Fibroblast of villous mesenchyme (primary cell): ENCODE data around the gene SNX30. TPM values are rescaled to one million over a fixed set of nuclear protein-coding genes. Genes with fewer than 3 reads are reported as not detected.

Source experiments
- DNase-seq: peaks from one replicate; pipeline ENCODE4 v3.0.0-alpha.2; 2010; ENCODE audit warnings: low read depth
- H3K4me3 ChIP-seq: 2 replicates; pipeline ENCODE4 v1.5.1; 2011; ENCODE audit warnings: low read depth, mild to moderate bottlenecking, low read length
- CTCF ChIP-seq: IDR thresholded peaks from 2 replicates; pipeline ENCODE4 v1.5.1; 2012; ENCODE audit warnings: low read depth, mild to moderate bottlenecking, low read length; ENCODE audit not compliant: insufficient read depth
- total RNA-seq: library from RNA; depleted of rRNA; stranded (reverse); fragments of >200 nt; gene quantifications from 2 replicates; pipeline ENCODE4 v1.2.3, GENCODE V29; 2012

Gene SNX30
- total RNA-seq, 1 donor, result 27.6 TPM

- no peak for TF ChIP-seq CTCF
- H3K4me3 ChIP-seq, result no peak overlapping the region
- DNase-seq, result no peak
Measured at GRCh38 chr9:112764837-112765236, 14.3 kb downstream of the SNX30 start.

- no peak for TF ChIP-seq CTCF
- no peak overlapping the region for H3K4me3 ChIP-seq
- no peak for DNase-seq
Measured at GRCh38 chr9:112765281-112765680, 14.7 kb downstream of the SNX30 start.

GRCh38 chr9:112771359-112772214 lies 21.0 kb downstream of the SNX30 start:
- no peak for DNase-seq
- no peak for TF ChIP-seq CTCF
- H3K4me3 ChIP-seq, result no peak overlapping the region

GRCh38 chr9:112772215-112772509 lies 21.6 kb downstream of the SNX30 start:
- no peak for TF ChIP-seq CTCF
- DNase-seq, result no peak
- no peak overlapping the region for H3K4me3 ChIP-seq

- no peak overlapping the region for H3K4me3 ChIP-seq
- DNase-seq, result no peak
Measured at GRCh38 chr9:112772551-112772950, 22.0 kb downstream of the SNX30 start.

GRCh38 chr9:112774006-112774996 lies 23.7 kb downstream of the SNX30 start:
- no peak for TF ChIP-seq CTCF
- no peak overlapping the region for H3K4me3 ChIP-seq
- no peak for DNase-seq

More at GRCh38 chr9:112772551-112772950, 22.0 kb downstream of the SNX30 start:
- TF ChIP-seq CTCF, result no peak
